Activated naive CD4-positive, alpha-beta T cell treated with anti-CD3 and anti-CD28 coated beads for 36 hours (primary cell): ENCODE measurements around the gene SMIM29. TPM values are rescaled to one million over a fixed set of nuclear protein-coding genes. Genes with fewer than 3 reads are reported as not detected.
A peak's percentile ranks its signal among the peaks of the same experiment; 100 is the strongest.

Experiments
- CTCF ChIA-PET: fragments of 350-600 bp; sonication (Branson Sonifier 250); formaldehyde crosslinking; loops from one replicate; lab custom pipeline; 2021; ENCODE audit warnings: antibody characterized with exemption; lab: Charles Lee
- DNase-seq: peaks from one replicate; pipeline ENCODE4 v3.0.0-alpha.2; 2020
- H3K27ac Mint-ChIP-seq: one replicate; pipeline ENCODE4 v1.8.0; 2021; ENCODE audit warnings: mild to moderate bottlenecking, mixed read lengths
- H3K27me3 Mint-ChIP-seq: one replicate; pipeline ENCODE4 v1.8.0; 2021; ENCODE audit warnings: low read depth, mixed read lengths
- H3K36me3 Mint-ChIP-seq: one replicate; pipeline ENCODE4 v1.8.0; 2021; ENCODE audit warnings: low read depth, mixed read lengths
- H3K4me1 Mint-ChIP-seq: one replicate; pipeline ENCODE4 v1.8.0; 2021; ENCODE audit warnings: low read depth, mixed read lengths
- H3K4me3 Mint-ChIP-seq: one replicate; pipeline ENCODE4 v1.8.0; 2021; ENCODE audit warnings: mild to moderate bottlenecking, moderate library complexity, mixed read lengths
- H3K9me3 Mint-ChIP-seq: one replicate; pipeline ENCODE4 v1.8.0; 2021; ENCODE audit warnings: mixed read lengths
- intact Hi-C: fragments of 100-400 bp; cut with micrococcal nuclease; formaldehyde crosslinking; loops from one replicate; pipeline ENCODE4 v1.15.1; 2023
- total RNA-seq, 2 experiments: library from RNA; stranded (reverse); gene quantifications; one replicate each; pipeline ENCODE4 v1.2.3, GENCODE V29; 2021

The SMIM29 gene
- 10 to 100 TPM; 11.7 to 13.8 TPM for total RNA-seq

DNA sequence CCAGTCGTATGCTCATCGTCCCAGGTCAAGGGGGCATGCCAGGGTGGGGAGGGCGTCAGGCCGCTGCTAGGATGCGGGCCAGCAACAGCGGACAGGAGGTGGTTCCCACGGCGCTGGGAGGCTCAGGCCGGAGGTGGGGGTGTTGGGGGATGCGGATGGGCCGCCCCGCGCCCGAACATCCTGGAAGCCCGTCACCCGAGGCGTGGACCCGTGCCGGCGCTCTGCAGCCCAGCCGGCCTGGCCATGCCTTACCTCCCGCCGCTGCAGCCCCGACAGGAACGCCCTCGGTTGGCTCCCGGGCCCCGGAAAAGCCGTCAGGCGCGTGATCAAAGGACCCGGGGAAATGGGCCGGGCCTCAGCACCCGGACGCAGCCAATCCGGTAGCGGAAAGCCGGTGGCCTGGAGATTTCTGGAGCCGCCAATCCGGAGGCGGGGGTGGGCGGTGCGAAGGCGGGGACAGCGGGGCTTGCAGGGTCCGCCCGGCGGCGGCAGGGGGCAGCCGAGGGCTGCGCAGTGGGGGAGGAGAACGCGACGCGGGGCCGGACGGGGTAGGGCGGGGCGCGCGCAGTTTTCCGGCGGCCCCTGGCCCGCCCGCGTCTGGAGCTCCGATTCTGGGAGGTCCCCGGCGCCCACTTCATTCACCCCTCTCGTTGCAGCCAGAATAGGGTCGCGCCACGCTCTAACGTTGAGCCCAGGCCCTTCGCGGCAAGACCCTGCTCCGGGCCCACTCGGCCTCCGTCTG lies at the start of gene SMIM29:
TSS of gene SMIM29 (minus strand) at position 280 of the 742 bp plus-strand sequence. CDS start 1,215 bp downstream, outside the sequence.
- peak within 1 kb of the TSS; percentile 88 for H3K27ac Mint-ChIP-seq
- peaks cover 16% of the 10 kb centered on the region for H3K36me3 Mint-ChIP-seq
- H3K27me3 Mint-ChIP-seq = no peaks in the 10 kb centered on the region
- peaks cover 50% of the 10 kb centered on the region for H3K4me1 Mint-ChIP-seq
- peak; percentile 98 for DNase-seq
- intact Hi-C loops = loop anchor here (1.0 to 10.0 kb wide), 11 partner anchors 11 to 1054 kb away; partner anchors contain the start of genes COL11A2, NUDT3 and SNRPC
- peak within 1 kb of the TSS; percentile 93 for H3K4me3 Mint-ChIP-seq
- H3K9me3 Mint-ChIP-seq = no peaks in the 10 kb centered on the region
- CTCF ChIA-PET = interaction anchor here (0.5 to 5.1 kb wide), 29 partner anchors 10 to 425 kb away, joined by 3 to 54 read pairs (median 4); partner anchors contain the start of genes NUDT3 and RPS10

DNA sequence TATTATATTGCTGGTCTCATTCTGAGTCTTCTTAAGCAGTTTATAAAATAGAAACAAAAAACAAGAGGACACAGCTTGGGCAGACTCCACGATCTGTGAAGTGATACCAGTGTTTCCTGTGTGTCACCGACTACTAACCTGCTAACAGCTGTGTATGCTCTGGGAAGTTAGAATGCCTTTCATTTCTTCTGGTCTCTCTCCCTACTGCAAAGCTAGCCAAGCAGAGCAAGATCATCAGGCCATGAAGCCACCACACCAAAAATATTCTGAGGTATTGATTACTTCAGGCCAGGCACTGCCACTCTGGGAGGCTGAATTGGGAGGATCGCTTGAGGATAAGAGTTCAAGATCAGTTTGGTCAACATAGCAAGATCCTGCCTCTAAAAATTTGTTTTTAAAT lies 46.9 kb upstream of the SMIM29 start:
- no peak overlapping the region for H3K4me3 Mint-ChIP-seq
- peaks cover 21% of the 10 kb centered on the region for H3K36me3 Mint-ChIP-seq
- H3K9me3 Mint-ChIP-seq = no peaks in the 10 kb centered on the region
- peaks cover 9% of the 10 kb centered on the region for H3K4me1 Mint-ChIP-seq
- no peaks in the 10 kb centered on the region for H3K27me3 Mint-ChIP-seq
- intact Hi-C loops = no loop called here
- peak overlapping the region; percentile 5 for H3K27ac Mint-ChIP-seq
- CTCF ChIA-PET = no interaction called here
- peak; percentile 34 for DNase-seq

DNA sequence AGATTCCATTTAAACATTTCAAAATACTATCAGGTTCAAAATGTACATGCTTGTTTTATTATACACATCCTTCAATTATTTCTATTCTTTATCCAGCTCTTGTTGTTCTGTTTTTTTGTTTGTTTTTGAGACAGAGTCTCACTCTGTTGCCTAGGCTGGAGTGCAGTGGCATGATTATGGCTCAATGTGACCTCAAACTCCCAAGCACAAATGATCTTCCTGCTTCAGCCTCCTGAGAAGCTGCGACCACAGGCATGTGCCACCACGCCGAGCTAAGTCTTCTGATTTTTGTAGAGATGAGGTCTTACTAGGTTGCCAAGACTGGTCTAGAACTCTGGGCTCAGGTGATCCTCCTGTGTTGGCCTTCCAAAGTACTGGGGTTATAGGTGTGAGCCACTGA lies 44.1 kb upstream of the SMIM29 start:
- H3K4me1 Mint-ChIP-seq = peaks cover 23% of the 10 kb centered on the region
- no peak overlapping the region for H3K4me3 Mint-ChIP-seq
- peaks cover 29% of the 10 kb centered on the region for H3K36me3 Mint-ChIP-seq
- H3K27ac Mint-ChIP-seq = no peak overlapping the region
- CTCF ChIA-PET = no interaction called here
- no peak for DNase-seq
- H3K9me3 Mint-ChIP-seq = no peaks in the 10 kb centered on the region
- intact Hi-C loops = no loop called here
- no peaks in the 10 kb centered on the region for H3K27me3 Mint-ChIP-seq

DNA sequence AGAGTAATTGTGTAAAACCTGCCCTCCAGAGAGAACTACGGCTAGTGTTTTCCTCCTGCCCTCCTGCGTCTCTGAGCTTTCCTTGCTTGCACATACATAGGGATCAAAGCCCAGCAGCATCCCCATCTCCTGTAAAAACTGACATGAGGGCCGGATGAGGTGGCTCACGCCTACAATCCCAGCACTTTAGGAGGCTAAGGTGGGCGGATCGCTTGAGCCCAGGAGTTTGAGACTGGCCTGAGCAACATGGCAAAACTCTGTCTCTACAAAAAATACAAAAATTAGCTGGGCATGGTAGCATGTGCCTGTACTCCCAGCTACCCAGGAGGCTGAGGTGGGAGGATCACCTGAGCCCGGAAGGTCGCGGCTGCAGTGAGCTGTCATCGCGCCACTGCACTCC lies 40.3 kb upstream of the SMIM29 start:
- no peak for DNase-seq
- peaks cover 14% of the 10 kb centered on the region for H3K4me1 Mint-ChIP-seq
- no peaks in the 10 kb centered on the region for H3K27me3 Mint-ChIP-seq
- peak overlapping the region; percentile 79 for H3K27ac Mint-ChIP-seq
- peaks cover 36% of the 10 kb centered on the region for H3K36me3 Mint-ChIP-seq
- H3K9me3 Mint-ChIP-seq = no peaks in the 10 kb centered on the region
- intact Hi-C loops = no loop called here
- H3K4me3 Mint-ChIP-seq = no peak overlapping the region
- CTCF ChIA-PET = interaction anchor here (1.1 kb wide), 1 partner anchor 9 kb away, joined by 3 read pairs; no protein-coding TSS in a partner anchor

DNA sequence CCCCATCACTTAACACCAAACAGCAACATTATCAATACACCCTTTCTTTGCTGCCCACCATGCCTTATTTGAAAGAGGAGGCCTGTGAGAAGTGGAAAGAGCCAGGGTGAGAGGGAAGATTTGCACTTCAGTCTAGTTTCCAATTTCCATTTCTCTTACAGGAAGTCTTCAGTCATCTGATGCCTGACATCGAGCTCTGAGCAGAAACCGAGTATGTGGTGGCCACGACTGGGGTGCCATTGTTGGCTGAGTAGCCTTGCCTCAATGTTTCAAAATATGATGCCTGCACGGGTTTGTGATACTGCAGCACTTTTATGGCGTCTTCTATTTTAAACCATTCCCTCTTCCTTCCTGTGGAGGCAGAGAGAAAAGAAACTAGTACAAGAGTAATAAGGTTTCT lies 39.8 kb upstream of the SMIM29 start:
- H3K27ac Mint-ChIP-seq = peak overlapping the region; percentile 79
- H3K27me3 Mint-ChIP-seq = no peaks in the 10 kb centered on the region
- CTCF ChIA-PET = interaction anchor here (1.1 kb wide), 1 partner anchor 9 kb away, joined by 3 read pairs; no protein-coding TSS in a partner anchor
- peak; percentile 55 for DNase-seq
- intact Hi-C loops = no loop called here
- H3K4me3 Mint-ChIP-seq = no peak overlapping the region
- peaks cover 14% of the 10 kb centered on the region for H3K4me1 Mint-ChIP-seq
- H3K9me3 Mint-ChIP-seq = no peaks in the 10 kb centered on the region
- H3K36me3 Mint-ChIP-seq = peaks cover 35% of the 10 kb centered on the region

DNA sequence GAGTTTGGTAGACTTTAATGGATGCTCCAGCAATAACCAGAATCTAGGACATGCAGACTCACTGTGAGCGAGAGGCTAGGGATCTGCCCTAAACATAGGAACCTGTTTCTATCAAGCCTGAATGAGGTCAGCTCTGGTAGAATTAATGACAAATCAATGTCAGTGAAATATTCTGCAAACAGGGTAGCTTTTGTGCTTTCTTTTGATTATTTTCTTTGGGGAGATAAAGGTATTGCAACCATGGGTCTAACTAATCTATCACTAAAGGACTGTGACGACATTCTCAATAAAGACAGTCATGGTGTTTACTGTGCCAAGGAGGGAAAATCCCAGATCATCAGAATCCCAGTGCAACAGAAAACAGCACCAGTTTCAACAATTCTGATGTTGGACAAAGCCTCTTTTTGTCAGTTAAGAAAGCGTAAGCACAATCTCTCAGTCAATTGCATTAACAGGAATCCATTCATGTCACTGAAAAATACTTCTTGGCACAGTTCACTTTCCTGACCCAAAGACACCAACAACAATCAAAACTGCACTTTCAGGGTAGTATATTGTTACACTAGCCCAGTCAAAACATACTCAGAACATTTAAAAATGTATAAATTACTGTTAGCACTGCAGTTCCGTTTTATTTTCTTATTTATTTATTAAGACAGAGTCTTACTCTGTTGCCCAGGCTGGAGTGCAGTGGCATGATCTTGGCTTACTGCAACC lies 36.8 kb upstream of the SMIM29 start:
- Mint-ChIP-seq H3K27me3 (no peaks in the 10 kb centered on the region), H3K4me1 (peaks cover 14% of the 10 kb centered on the region), H3K4me3 (no peak overlapping the region), H3K36me3 (peaks cover 23% of the 10 kb centered on the region), H3K27ac (no peak overlapping the region), H3K9me3 (no peaks in the 10 kb centered on the region)
- CTCF ChIA-PET = no interaction called here
- DNase-seq = no peak
- intact Hi-C loops = no loop called here

DNA sequence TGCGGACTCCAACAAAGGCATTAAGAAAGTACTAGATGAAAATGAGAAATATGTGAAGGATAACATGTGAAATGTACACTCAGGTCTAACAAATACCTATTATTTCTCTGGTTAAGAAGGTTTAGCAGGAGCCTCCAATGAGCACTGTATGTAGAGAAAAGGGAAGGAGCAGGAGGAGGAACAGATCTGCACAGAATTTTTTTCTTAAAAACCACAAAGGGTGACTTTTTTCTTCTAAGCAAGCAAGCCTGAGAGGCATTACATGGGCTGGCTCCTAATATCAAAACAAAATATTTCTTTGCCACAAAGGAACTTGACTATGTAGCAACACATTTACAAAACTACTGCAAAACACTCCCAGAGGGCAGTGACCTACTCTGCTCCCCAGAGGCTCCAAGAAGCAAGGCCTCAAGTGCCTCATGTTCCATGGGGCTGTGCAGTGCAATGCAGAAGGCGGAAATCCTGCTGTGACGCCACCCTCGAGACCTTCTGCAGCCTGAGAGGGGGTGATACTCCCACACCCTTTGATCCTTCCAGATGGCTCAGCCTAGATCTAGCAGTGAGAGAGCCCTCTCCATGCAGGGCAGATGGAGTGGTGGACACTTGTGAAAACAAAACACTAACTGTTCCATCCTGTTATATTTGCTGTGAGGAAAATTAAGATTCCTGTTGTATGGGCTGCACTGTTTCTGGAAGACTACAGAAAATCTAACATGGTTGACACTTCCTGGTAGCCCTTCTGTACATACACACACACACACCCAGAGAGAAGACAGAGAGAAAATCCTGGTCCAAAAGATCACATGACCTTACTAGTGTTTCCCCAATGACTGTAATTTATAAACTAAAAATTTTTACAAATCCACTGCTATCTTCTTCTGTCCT lies 36.0 kb upstream of the SMIM29 start:
- Mint-ChIP-seq H3K27me3 (no peaks in the 10 kb centered on the region), H3K27ac (no peak overlapping the region), H3K9me3 (no peaks in the 10 kb centered on the region), H3K36me3 (peaks cover 23% of the 10 kb centered on the region), H3K4me3 (no peak overlapping the region), H3K4me1 (peaks cover 13% of the 10 kb centered on the region)
- intact Hi-C loops = no loop called here
- CTCF ChIA-PET = interaction anchor here (0.7 kb wide), 1 partner anchor 189 kb away, joined by 3 read pairs; no protein-coding TSS in a partner anchor
- no peak for DNase-seq

DNA sequence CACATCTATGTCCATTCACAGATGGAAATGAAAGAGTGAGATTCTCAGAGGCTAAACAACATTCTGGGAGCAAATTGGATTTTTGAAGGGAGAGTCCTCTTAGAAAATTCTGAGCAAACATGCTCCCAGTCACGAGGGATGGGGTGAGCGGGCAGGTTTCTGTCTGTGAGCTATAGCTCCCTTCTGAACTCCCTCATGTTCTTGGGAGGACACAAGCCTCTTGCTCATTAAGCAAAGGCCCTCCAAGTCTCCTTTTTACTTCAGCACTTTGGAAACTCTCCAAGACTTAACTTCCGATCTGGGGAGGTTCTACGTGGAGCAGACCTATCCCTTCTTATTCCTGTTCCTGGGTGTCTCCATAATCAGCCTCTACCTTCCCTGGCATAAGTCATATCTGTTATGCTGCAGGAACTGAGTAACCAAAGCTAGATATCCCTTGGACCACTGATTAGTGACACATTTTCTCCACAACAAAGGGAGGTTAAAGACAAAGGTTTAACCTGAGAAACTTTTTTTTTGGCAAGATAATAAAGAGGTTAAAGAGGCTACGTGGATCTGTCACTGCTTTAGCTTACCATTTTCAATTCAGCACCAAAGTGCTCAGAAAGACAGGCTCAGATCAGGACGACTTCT lies 33.0 kb upstream of the SMIM29 start:
- H3K4me1 Mint-ChIP-seq = no peaks in the 10 kb centered on the region
- no peak for DNase-seq
- peaks cover 16% of the 10 kb centered on the region for H3K36me3 Mint-ChIP-seq
- H3K27ac Mint-ChIP-seq = no peak overlapping the region
- no peaks in the 10 kb centered on the region for H3K27me3 Mint-ChIP-seq
- H3K9me3 Mint-ChIP-seq = no peaks in the 10 kb centered on the region
- CTCF ChIA-PET = no interaction called here
- H3K4me3 Mint-ChIP-seq = no peak overlapping the region
- intact Hi-C loops = no loop called here

DNA sequence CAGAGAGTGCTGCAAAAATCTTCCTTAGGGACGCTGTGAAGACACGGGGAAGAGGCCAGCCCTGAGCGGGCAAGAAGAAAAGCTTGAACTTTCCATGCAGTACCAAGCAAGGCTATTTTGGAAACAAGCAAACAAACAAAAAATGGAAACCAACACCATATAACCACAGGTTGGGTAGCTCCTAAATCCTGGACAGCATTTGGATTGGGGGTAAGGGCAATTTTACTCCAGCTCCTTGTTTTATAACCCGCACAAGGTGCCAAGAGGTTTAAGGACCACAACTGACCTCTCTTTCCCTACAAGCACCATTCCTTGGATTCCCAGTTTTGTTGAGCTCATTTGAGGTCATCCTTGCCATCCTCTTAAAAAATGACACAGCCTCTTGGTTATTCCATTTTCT lies 31.4 kb upstream of the SMIM29 start:
- CTCF ChIA-PET = interaction anchor here (0.6 to 0.9 kb wide), 2 partner anchors 84 to 116 kb away, joined by 3 to 4 read pairs; no protein-coding TSS in a partner anchor
- peaks cover 6% of the 10 kb centered on the region for H3K4me1 Mint-ChIP-seq
- DNase-seq = no peak
- H3K27me3 Mint-ChIP-seq = no peaks in the 10 kb centered on the region
- no peak overlapping the region for H3K4me3 Mint-ChIP-seq
- H3K36me3 Mint-ChIP-seq = peaks cover 10% of the 10 kb centered on the region
- intact Hi-C loops = no loop called here
- no peak overlapping the region for H3K27ac Mint-ChIP-seq
- no peaks in the 10 kb centered on the region for H3K9me3 Mint-ChIP-seq

DNA sequence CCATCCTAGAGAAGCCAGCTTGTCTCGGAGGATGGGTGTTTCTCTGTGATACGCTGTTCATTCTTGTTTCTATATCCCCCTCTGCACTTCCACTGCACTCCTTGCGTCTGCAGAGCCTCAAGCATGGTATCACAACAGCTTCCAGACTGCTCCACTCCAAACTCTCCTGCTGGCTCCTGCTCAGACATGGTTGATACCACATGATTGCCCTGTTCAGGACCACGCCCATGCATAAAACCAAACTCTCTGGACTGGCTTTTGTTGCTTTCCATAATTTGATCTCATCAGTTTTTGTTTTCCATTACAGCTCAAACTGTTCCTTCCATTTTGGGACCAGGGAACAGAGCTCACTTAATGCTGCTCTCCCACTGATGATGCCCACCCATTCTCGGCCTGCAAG lies 30.0 kb upstream of the SMIM29 start:
- intact Hi-C loops = no loop called here

DNA sequence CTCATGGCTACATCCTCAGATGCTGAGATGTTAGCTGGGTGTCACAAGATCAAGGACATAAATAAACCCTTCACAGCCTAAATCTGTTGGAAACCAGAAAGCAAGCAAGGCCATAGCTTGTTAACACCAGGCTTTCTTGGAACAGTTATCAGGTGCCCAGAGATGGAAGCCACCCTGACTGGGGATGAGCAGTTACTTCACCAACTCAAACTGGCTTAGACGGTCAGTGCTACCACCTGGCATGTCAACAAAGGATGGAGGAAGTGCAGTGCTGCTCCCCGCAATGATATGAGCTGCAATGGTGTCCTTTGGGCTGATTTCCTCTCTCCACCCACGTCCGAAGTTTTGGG lies 28.9 kb upstream of the SMIM29 start:
- Mint-ChIP-seq H3K27ac (no peak overlapping the region), H3K36me3 (peaks cover 4% of the 10 kb centered on the region), H3K4me3 (no peak overlapping the region), H3K27me3 (no peaks in the 10 kb centered on the region), H3K9me3 (no peaks in the 10 kb centered on the region), H3K4me1 (peaks cover 6% of the 10 kb centered on the region)
- intact Hi-C loops = no loop called here
- DNase-seq = no peak
- CTCF ChIA-PET = no interaction called here

More for the DNA sequence above, 30.0 kb upstream of the SMIM29 start:
- Mint-ChIP-seq H3K36me3 (peaks cover 9% of the 10 kb centered on the region), H3K4me1 (peaks cover 6% of the 10 kb centered on the region), H3K4me3 (no peak overlapping the region), H3K27ac (no peak overlapping the region), H3K9me3 (no peaks in the 10 kb centered on the region), H3K27me3 (no peaks in the 10 kb centered on the region)
- DNase-seq = no peak
- CTCF ChIA-PET = no interaction called here
